B cell (primary cell): ENCODE data around the gene TRH.

Experiments
- EZH2 ChIP-seq: IDR thresholded peaks from 2 replicates; pipeline ENCODE4 v1.6.1; 2012; ENCODE audit warnings: borderline replicate concordance, low read depth, mild to moderate bottlenecking, moderate library complexity, low read length; ENCODE audit not compliant: insufficient read depth, poor library complexity, severe bottlenecking
- TF ChIP-seq, protein P1 (sequence below): fragments of 200-600 bp; IDR thresholded peaks from one replicate; pipeline ENCODE4 v1.8.0; 2022; ENCODE audit warnings: antibody characterized with exemption, mild to moderate bottlenecking

DNA sequence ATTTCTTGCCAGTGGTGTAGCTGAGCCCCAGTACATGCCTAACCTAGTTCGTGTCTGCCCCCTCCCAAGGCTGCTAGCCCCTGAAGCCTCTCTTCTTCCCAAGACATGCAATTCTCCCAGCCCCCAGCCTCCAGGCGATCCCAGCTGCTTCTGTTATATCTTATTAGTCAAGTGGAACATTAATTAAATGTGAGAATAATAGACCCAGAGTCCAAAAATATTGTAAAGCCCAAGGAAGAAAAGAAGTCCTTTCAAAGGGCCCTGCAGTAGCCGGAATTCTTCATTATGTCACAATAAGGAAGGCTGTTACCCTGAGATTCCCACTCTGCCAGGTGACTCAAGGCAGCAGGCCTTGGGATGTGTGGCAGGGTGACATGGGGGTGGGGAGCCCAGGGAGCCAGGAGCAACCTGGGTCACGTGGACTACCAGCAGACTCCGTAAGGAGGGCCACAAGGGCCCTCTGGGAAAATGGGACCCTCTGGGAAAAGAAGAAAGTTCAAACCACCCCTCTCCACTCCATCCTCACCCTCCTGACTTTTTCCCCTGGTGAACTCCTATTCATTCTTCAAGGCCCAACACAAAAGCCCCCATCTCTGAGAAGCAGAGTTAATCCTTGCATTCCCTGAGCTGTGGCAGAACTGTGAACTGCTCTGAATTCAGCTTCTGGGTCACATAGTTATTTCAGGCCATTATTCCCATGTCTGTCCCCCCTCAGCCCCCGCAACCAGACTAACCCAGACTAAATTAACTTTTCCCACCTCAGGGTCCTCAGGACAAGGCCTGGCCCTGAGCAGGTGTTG is 21.8 kb upstream of the TRH start:
- TF ChIP-seq, protein P1, sequence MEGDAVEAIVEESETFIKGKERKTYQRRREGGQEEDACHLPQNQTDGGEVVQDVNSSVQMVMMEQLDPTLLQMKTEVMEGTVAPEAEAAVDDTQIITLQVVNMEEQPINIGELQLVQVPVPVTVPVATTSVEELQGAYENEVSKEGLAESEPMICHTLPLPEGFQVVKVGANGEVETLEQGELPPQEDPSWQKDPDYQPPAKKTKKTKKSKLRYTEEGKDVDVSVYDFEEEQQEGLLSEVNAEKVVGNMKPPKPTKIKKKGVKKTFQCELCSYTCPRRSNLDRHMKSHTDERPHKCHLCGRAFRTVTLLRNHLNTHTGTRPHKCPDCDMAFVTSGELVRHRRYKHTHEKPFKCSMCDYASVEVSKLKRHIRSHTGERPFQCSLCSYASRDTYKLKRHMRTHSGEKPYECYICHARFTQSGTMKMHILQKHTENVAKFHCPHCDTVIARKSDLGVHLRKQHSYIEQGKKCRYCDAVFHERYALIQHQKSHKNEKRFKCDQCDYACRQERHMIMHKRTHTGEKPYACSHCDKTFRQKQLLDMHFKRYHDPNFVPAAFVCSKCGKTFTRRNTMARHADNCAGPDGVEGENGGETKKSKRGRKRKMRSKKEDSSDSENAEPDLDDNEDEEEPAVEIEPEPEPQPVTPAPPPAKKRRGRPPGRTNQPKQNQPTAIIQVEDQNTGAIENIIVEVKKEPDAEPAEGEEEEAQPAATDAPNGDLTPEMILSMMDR = no peak
- TF ChIP-seq EZH2 = no peak
